AG20443 (cell line): Measurements from ENCODE around the gene DHRS12.

ENCODE experiments used
- DNase-seq: peaks from one replicate; pipeline ENCODE4 v3.0.0; 2012; ENCODE audit warnings: low spot score, mixed read lengths

The DHRS12 gene, protein sequence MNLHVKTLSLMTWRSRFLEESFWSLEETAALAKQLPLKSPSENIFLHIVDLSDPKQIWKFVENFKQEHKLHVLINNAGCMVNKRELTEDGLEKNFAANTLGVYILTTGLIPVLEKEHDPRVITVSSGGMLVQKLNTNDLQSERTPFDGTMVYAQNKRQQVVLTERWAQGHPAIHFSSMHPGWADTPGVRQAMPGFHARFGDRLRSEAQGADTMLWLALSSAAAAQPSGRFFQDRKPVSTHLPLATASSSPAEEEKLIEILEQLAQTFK

GRCh38 chr13:51803422-51804294 lies at the start of gene DHRS12:
TSS of gene DHRS12 (minus strand) at chr13:51804163. CDS start at chr13:51799659, 4,504 bp downstream.
- peak; percentile 97 for DNase-seq

- peak; percentile 35 for DNase-seq
Measured at GRCh38 chr13:51849145-51850101, 45.5 kb upstream of the DHRS12 start.

DNA sequence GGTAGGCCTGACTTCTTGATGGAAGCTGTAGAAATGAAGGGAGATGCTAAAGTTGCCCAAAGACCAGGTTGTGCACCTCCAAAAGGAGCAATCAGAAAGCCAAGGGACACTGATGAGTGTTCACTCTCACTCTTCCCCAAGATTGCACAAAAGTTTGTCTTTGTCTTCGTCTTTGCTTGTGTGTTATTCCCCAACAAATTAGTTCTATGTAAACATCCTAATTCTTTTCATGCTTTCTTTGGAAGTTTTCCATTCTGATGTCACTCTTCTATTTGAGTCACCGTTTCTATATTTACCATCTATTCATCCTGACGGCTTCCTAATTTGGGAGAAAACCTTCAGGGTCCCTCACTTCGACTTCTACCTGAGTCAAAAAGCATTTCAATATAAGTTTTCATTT lies 44.7 kb upstream of the DHRS12 start:
- no peak for DNase-seq

GRCh38 chr13:51846756-51847155 lies 42.8 kb upstream of the DHRS12 start:
- no peak for DNase-seq

DNA sequence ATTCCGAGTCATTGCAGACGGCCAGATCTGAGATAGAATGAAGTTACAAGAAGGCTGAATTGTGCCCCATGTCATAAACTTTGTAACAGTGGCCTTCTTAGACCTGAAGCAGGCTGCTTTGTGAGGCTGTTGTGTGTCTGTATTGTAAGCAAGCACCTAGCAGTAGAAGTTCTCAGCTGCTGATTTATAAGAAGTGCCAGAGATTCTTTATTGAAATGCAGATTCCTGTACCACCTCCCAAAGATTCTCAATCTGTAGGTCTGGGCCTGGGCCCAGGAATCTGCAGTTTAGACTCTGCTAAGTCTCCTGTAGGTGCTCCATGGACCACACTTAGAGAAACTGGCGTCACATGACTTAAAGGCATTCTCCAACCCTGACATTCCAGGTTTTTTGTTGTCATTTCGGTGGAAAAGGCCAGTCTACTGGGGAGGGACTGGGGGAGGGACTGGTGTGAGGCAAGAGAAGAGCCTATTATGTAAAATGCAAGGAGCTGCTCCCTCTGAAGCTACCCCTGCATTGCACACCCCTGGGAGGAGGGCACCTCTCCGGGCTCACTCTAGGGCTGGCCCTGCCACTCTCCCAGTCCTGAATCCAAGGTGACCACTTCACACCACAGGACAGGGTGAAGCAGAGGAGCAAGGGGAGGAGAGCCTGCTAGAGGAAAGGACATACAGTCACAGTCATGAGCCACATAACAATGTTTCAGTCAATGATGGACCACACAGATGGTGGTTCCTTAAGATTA lies 41.8 kb upstream of the DHRS12 start:
- no peak for DNase-seq

DNA sequence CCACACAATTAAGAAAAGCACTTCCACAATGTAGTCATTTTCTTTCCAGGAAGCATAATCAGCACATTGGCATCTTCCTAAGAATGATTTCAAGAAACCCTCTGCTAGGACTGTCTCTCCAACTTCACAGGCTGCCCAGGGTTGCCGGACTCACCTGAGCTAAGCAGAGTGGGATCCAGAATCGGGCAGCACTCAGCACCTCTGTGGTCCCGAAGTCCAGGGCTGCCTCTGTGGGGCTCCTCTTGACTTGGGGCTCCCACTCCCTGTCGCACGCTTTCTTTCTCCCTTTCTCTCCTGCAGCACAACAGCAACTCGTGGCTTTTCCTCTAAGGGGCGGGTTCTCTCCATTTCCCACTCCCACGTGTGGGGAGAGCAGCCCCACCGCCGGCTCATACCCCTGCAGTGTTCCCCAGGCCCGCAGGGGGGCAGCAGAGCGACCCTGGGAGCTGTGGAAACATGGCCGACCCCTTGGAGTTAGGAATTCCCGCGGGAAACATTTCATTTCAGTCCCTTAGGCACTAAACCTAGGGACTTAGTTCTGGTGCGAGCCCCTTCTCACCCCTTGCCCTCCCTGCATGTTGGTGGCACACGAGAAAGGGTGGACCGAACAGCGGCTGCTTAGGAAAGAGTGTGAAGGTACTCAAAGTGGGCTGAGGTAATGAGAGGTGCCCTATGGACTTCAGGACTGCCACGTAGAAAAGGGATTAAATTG lies 41.1 kb upstream of the DHRS12 start, which contains the start of gene TMEM272:
TMEM272 (minus strand) TSS at position 316 of the 712 bp plus-strand sequence. CDS start 6,647 bp downstream, outside the sequence.
- peak; percentile 86 for DNase-seq

DNA sequence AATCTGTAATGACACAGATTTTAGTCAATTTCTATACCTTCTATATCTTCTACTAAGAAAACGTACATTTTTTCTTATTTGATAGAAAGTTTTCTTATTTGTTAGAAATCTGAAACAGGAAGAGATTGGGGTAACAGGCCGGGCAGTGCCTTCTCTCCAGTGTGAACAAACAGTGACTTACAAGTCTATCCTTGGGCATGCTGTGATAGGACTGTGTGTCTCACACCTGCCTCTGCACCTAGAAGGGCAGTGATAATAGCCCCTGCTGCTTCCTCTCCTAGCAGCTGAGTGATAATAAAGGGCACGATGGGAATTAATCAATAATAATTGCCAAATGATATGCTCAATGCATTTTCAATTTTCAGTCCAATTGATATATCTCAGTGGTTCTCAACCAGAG lies 39.6 kb upstream of the DHRS12 start:
- no peak for DNase-seq

DNA sequence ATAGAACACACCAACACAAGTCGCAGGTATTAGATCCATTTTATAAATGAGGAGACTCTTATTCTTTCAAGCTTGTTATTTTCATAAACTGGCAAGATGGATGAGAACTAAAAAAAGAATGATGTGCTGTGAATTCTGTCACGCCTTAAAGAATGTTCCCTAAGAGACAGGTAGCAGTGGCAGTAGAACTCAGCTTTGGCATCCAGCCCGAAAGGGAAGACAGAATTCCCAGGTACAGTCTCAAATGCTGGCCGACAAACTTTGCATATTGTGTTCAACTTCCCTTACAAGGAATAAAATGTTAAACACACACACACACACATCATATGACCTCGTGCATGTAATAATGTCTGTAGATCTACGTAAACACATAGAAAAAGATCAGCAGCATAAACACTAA lies 37.8 kb upstream of the DHRS12 start:
- DNase-seq = no peak

DNA sequence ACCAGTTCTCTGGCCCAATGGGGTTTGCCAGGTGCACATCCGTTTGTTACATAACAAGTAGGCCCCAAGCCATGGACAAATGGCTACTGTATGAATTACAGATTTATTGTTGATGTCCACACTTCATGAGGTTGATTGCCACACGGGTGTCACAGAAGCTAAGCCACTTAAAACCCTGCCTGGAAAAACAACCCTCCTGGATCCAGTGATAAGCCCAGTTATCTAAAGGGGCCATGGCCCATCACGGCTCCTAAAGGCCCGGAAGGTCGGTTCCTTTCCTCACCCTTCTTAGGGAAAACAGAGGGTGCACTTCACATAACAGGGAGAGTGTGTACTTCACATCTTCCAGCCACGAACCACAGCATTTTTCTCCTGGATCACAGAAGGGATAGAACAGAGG lies 37.0 kb upstream of the DHRS12 start:
- DNase-seq = no peak

DNA sequence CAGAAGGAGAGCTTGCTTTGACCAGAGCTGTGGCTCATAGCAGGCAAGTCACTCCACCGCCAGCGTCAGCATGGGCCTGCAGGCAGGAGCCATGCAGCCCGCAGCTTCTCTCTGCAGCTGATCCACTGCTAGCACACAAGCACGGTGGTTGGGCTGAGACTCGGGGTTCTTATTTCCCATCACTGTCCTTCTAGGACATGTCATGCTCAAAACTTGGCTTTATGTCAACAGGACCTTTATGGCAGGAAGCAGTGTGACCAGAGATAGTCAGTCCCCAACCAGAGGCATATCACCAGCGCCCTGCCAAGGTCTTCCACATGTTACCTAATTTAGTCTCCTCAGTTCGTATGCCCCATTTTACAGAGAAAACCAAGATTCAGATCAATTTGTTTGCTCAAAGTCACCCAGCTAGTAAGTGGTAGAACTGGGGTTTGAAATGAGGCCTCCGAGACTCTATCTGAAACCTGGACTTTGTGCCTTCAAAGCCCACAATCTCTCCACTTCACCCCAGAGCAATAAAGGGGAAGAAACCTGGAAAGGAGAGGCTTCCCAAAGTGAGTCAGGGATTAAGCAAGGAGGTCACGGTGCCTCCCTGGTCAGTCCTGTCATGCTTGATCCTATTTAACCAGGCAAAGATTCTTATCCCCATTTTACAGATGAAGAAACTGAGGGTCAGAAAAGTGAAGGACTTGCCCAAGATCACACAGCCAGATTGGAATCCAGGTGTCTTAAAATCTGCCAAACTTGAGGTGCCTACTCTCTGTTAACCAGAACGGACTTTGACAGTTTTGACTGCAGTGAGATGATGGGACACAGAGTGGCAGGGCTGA lies 36.0 kb upstream of the DHRS12 start:
- no peak for DNase-seq

DNA sequence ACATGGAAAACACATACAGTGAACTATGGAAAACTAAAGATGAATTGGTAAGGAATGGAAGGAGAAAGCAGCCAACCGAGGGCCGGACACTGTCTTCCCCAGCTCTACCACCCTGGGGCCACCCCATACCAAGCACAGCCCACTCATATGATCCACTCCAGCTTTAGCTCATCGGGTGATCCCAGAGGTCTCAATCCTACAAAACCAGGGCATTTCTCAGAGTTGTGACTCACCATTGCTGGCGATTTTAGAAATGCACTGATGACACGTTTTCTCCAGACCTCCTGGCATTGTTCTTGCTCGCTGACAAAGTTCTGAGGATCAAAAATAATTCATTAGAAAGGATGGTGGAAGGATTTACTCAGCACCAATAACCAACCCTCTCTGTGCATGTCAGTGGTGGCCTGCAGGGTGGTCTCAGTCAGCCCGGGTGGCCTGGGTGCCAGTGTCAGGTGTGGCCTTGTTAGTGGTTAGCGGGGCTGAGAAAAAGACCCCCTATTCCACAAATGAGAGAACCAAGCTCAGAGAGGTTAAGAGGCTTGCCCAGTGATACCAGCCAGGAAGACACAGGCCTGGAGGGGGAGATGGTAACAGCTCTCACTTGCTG lies 34.4 kb upstream of the DHRS12 start:
- DNase-seq = peak; percentile 85

DNA sequence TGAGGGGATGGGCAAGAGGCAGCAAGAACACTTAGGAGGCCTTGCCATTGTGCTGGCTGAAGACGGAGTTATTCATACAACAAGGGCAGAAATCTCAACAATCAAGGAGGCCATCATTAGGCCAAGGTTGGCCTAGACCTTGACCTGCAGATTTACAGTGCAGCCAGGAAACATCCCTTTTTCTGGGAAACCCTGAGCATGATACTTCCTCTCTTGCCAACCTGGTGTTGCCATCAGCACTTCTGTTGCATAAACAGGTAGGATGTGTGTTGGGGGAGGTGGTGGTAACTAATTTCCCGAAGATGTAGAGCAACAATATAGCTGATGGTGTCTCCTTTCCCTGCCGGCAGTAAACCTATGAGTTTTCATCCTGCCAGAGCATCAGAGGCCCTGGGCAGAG lies 33.1 kb upstream of the DHRS12 start:
- no peak for DNase-seq

GRCh38 chr13:51834581-51835171 lies 30.7 kb upstream of the DHRS12 start:
- no peak for DNase-seq

GRCh38 chr13:51833980-51834379 lies 30.0 kb upstream of the DHRS12 start:
- no peak for DNase-seq

GRCh38 chr13:51832471-51833152 lies 28.6 kb upstream of the DHRS12 start:
- peak; percentile 68 for DNase-seq

- no peak for DNase-seq
Measured at GRCh38 chr13:51831519-51831918, 27.6 kb upstream of the DHRS12 start.

DNA sequence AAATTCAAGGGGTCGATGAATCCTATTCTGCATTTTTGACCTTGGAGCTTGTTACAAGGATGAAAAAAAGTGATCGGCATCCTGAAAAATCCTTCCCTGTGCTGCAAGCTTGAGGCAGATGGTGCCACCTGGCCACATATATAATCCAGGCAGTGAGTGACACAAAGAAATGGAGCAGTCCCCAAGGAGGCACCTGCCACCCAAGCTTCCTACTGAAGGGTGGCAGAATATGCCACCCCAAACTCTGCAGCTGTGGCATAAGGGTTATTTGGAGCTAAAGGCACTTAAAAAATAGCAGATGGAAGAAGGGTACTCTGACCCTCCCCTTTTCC lies 25.6 kb upstream of the DHRS12 start:
- no peak for DNase-seq
